ENCODE data around the gene GCK.

Gene GCK

DNA sequence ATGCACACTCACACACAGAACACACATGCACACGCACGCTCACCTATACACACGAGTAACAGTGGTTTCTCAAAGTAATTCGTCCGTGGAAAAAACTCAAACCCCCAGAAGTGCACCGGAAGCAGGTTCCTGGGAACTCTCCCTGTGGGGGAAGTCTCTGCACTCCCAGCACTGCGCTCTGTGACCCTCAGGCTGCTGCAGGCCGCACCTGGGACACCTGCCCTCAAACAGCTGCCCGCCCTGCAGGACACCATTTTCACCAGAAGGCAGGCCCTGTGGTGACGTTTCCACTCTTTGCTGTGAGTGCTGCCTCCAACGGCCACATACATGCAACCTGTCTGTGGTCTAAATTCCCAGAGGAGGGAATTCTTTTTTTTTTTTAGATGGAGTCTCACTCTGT lies 32.8 kb upstream of the GCK start:
- no peak for DNase-seq

DNA sequence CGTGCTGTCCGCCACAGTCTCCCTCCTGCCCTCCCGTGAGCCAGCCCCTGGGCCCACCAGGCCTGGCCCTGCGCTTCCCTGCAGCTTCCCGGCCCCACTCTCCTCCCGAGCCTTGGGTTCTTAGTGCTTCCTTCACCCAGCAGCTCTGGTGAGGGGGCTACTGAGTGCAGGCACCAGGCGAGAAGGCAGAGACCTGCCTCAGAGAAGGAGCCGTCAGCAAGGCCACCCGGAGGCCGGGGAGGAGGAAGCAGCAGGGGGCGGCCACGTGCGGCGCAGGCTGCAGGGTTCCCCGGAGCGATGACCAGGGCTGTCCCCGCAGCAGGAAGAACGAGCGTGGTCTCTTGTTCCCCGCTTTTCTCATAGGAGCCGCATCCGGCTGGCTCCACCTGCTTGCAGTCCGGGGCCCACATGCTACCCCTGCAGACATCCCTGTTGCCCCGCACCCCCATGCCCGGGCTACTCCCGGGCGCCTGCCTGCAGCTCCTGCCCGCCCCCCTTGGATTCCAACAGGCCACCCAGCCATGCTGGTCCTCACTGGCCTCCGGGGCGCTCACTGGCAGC lies 32.1 kb upstream of the GCK start:
- no peak for DNase-seq

DNA sequence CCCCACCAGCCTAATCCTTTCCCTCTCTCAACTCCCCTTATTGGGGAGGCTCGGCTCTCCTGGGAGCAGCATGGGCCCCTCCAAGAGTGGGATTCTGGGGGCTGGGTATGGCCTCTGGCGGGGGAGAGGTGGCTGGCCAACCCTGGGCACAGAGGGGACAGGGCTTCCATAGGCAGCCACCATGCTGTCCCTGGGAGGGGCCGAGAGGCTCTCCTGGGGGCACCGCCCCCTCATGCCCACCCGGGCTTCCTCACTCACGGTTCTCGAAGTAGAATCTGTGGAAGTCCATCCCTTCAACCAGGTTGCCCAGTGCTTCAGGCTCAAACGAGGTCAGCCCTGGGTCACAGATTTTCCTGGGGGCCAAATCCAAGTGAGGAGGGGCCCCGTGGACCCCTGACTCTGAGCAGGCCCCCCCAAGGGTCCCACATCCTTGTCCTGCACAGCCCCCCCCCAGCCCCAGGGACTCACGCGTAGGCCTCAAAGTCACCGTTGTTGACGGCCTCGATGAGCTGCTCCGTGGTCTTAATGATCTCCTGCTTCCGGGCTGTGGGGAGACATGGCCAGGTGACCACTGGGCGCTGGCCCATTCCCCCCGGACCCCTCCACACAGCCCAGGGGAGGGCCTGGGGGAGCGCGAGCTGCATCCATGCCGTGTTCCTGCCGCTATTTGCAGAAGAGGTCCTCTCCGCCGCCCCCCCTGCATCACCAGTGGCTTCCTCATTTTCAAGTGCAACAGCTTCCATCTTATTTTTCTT lies 31.3 kb upstream of the GCK start:
- no peak for DNase-seq

- DNase-seq, result no peak
Observed at GRCh38 chr7:44220046-44220357, 30.8 kb upstream of the GCK start.

DNA sequence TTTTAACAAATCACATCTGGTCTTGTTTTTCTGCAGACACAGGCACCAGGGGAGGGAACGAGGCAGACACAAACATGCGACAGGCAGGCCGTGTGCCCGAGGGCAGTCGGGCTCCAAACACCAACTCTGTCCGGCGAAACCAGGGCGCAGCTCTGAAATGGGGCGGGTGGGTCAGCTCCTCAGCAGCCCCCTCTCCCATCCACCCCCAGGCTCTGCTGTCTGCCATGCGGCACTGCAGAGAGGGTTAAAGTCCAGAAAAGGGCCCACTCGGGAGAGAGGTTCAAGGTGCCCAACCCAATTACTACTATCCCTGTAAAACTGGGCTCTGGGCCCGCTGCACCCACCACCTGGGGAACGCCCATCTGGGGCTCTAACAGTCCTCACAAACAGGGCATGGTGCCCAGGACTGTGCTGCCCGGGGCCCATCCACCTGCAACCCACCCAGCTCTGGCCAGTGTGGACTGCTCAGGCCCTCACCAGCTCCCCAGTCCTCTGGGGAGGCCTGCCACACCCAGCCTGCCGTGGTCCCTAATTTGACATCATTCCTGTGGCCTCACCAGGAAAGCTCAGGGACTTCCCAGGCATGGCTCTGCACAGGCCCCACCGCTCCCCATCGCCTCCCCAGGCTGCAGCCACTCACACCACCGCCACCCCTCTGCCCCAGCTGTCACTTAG lies 30.3 kb upstream of the GCK start:
- DNase-seq, result no peak

GRCh38 chr7:44218418-44219201 lies 29.4 kb upstream of the GCK start:
- no peak for DNase-seq

DNA sequence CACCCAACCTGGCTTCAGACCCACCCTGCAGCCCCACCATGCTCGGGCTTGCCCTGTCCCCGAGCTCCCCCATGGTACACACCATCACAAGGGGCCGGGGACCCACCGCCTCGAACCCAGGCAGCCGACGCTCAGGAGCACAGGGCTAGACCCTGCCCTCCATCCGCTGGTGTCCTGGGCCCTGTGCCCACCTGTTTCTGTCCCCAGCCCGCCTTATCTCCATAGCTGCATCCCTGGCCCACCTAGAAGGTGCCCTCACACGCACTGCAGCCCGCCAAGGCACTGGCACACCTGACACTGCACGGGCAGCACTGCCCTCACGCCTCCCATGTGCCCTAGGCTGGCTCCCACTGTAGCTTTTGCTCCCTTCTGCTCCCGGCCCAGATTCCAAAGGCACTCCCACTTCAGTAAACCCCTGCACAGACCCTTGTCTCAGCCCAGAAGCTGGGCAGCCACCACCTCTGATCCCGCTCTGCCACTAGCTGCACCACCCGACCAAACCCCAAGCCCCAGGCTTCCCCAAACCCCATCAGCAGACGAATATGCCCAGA lies 28.7 kb upstream of the GCK start:
- no peak for DNase-seq

- DNase-seq, result no peak
Observed at GRCh38 chr7:44217223-44217714, 28.0 kb upstream of the GCK start.

GRCh38 chr7:44216521-44217222 lies 27.4 kb upstream of the GCK start:
- DNase-seq, result no peak

DNA sequence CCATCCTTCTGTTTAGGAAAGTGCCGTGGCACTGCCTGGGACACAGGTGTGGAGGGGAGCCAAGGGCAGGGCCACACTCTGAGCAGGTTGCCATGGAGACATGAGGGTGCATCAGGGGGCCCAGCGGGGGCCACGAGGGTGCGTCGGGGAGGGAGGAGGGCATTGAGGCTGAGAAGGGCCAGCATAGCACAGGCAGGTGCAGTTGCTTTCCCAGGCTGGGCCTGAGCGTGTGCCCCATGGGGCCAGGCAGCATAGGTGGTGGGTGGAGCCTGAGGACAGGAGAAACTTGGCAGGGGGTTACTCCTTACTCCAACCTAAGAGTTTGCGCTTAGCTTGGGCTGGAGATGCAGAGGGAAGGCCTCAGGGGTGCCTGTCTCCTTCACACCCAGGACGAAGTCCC lies 26.8 kb upstream of the GCK start:
- DNase-seq, result no peak

- no peak for DNase-seq
Observed at GRCh38 chr7:44215531-44215930, 26.3 kb upstream of the GCK start.

- no peak for DNase-seq
Observed at GRCh38 chr7:44213877-44214388, 24.7 kb upstream of the GCK start.

DNA sequence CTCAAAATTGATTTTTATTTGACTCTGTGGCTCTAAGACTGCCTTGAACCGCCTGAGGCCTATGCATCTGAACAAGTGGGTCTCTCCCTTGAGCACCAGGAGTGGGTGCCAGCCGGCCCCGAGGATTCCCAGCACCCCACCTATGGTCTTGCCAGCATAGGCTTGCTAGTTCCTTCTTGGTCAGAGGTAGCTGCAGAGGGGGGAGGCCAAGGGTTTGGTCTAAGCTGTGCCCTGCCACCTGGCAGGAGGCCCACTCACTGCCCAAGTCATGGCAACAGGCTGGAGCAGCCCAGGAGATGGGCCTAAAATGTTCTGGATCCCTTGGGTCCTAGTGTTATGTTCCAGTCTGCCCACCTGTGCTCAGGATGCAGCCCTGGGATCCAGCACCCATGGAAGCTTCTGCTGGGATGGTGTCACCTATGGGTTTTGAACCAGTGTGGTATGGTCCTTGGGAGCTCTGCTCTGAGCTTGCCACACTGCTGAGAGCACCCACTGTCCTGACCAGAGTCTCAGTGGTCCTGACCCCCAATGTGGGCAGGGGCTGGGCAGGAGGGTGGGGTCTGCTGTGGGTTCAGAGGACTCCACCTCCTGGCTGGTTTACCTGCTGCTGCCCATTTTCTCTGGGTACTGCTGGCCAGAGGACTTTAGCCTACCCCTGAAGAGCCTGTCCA lies 24.1 kb upstream of the GCK start:
- DNase-seq, result no peak

- no peak for DNase-seq
Observed at GRCh38 chr7:44212581-44213184, 23.4 kb upstream of the GCK start.

- DNase-seq, result no peak
Observed at GRCh38 chr7:44212018-44212417, 22.8 kb upstream of the GCK start.

DNA sequence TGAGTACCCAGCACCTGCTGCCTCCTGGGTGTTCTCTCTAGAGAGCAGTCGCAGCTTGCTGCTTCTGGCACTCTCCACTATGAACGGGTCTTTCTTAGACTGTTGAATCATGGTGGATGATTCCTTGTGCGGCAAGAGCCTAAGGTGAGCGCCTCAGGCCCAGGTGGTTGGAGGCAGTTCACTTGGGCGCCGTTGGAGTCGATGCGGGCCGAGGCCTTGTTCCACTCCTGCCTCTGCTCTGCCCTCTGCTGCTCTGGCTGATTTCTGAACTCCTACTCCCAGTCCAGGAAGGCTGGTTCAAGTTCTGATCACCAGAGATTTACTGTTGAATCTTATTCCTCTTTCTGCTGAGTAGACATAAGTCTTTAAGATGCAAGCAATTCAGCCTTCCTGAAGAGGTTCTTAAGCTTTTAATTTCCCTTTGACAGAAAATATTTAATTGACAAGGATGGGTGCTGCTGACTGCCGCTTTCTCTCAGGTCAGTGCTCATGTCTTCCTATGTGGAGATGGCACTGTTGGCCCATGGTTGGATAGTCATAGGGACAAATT lies 22.0 kb upstream of the GCK start:
- DNase-seq, result no peak

DNA sequence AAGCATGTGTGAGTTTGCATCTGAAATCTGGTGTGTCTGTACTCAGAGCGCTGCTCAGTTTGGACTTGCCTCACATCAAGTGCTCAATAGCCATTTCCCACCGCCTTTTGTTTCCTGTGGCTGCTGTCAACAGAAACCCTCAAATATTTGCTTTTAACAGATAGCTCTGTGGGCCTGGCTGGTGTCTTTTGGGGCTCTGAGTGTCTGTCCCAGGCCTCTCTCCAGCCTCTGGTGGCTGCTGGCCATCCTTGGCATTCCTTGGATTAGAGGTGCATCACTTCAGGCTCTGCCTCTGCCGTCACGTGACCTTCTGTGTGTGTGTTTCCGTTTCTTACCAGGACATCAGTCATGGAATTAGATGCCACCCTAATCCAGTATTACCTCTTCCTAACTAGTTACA lies 20.9 kb upstream of the GCK start:
- no peak for DNase-seq

DNA sequence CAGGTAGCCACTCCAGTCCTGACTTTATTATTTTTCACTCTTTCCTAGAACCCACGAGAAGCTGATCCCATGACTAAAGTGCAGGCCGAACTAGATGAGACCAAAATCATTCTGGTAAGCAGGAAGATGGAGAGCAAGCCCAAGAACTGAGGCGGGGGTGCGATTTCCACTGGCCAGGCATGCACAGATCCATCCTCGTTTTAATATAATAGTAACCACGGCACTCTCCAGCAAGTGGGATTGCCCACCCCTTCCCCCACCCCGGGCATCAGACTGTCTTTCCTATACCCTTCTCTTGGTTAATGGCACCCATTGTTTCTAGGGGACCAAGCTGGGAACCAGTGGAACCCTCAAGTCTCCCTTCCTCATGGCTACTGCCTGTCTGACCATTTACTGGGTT lies 18.8 kb upstream of the GCK start:
- DNase-seq, result no peak

- no peak for DNase-seq
Observed at GRCh38 chr7:44206008-44206407, 16.8 kb upstream of the GCK start.

DNA sequence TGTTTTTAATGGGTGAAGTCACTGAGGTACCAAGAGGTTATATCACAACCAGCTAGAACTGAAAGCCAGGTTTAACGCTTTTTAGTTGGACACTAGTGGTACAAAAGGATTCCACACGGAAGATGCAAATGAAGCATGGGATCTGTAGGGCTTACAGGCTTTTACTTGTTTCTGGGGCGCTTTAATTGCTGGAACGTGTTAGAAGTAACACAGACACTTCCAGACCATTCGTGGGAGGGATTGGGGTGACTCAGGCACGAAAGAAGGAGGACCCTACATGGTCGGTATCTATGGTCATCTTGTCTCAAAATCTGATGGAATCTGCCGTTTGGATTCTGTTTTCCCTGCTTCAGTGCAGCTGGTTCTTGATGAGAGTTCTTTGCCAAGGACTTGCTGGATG lies 12.6 kb upstream of the GCK start:
- DNase-seq, result no peak

Measured in activated CD4-positive, alpha-beta T cell treated with anti-CD3 and anti-CD28 coated beads, Interleukin-2, amount 50 U/mL, for 48 hours (primary cell).